ENCODE data around the gene ALDOA. TPM values are rescaled to one million over a fixed set of nuclear protein-coding genes. Genes with fewer than 3 reads are reported as not detected.

Gene ALDOA
- polyA plus RNA-seq, 3 donors: 1,202 to 1,628 (median 1,429) TPM

- Histone ChIP-seq H2AFZ (ENCODE audit: insufficient read depth, low read depth, low read length, poor library complexity, severe bottlenecking) (no peak overlapping the region), H3K27me3 (ENCODE audit: control insufficient read depth in 2 of 2, insufficient read depth in 2 of 2, low read length in 2 of 2) (peaks cover 0 to 3% of the 10 kb centered on the region in 2 donors), H3K4me2 (replicated peaks; ENCODE audit: extremely low read depth, low read length, poor library complexity, severe bottlenecking) (no peak overlapping the region), H3K4me3 (replicated peaks in 1 of 3; ENCODE audit: low read depth in 2 of 3, low read length in 3 of 3) (no peak overlapping the region), H4K20me1 (ENCODE audit: insufficient read depth, low read length) (no peaks in the 10 kb centered on the region), H3K9ac (ENCODE audit: insufficient read depth, low read length, poor library complexity, severe bottlenecking) (no peak overlapping the region), H3K4me1 (ENCODE audit: control insufficient read depth in 1 of 2, insufficient read depth in 2 of 2, low read length in 2 of 2) (peaks cover 11 to 15% of the 10 kb centered on the region in 2 donors), H3K36me3 (replicated peaks in 1 of 2; ENCODE audit: control insufficient read depth in 1 of 2, insufficient read depth in 2 of 2, low read length in 2 of 2) (no peaks in the 10 kb centered on the region), H3K9me3 (replicated peaks in 1 of 2; ENCODE audit: control insufficient read depth in 1 of 2, insufficient read depth in 1 of 2, low read length in 2 of 2) (no peaks in the 10 kb centered on the region), H3K27ac (ENCODE audit: low read depth in 1 of 2, low read length in 2 of 2) (no peak overlapping the region), H3K79me2 (ENCODE audit: insufficient read depth, low read length) (no peaks in the 10 kb centered on the region)
- no peak overlapping the region for H3K27ac Mint-ChIP-seq
- no peak overlapping the region for H3K4me3 Mint-ChIP-seq
- peaks cover 0 to 3% (median 2%) of the 10 kb centered on the region in 7 donors for H3K9me3 Mint-ChIP-seq
- 62% methylated on average over 1 of the region's 4 CpGs for WGBS (ENCODE audit: insufficient coverage)
- peaks cover 9 to 20% (median 17%) of the 10 kb centered on the region in 3 donors for H3K27me3 Mint-ChIP-seq (ENCODE audit: low read depth in 3 of 3)
- H3K4me1 Mint-ChIP-seq: peaks cover 14% of the 10 kb centered on the region
- intact Hi-C loops (cut with micrococcal nuclease): no loop called here
- no peak for DNase-seq
- H3K36me3 Mint-ChIP-seq: no peaks in the 10 kb centered on the region
- no peak for TF ChIP-seq CTCF (IDR thresholded peaks at IDR 0.05)
Measured at GRCh38 chr16:30018731-30019158, 46.8 kb upstream of the ALDOA start.

- H3K36me3 ChIP-seq (replicated peaks in 1 of 2; ENCODE audit: control insufficient read depth in 1 of 2, insufficient read depth in 2 of 2, low read length in 2 of 2): no peaks in the 10 kb centered on the region
- WGBS (ENCODE audit: insufficient coverage): 90% methylated on average over 2 of the region's 6 CpGs
- H2AFZ ChIP-seq (ENCODE audit: insufficient read depth, low read depth, low read length, poor library complexity, severe bottlenecking): no peak within 1 kb of the TSS
- intact Hi-C loops (cut with micrococcal nuclease): loop anchor here in 1 of 2 donors (10.0 kb wide), 2 partner anchors 78 to 328 kb away; no protein-coding TSS in a partner anchor
- no peaks in the 10 kb centered on the region for H4K20me1 ChIP-seq (ENCODE audit: insufficient read depth, low read length)
- H3K9me3 Mint-ChIP-seq: peaks cover 0 to 5% (median 1%) of the 10 kb centered on the region in 7 donors
- no peak within 1 kb of the TSS for H3K4me2 ChIP-seq (replicated peaks; ENCODE audit: extremely low read depth, low read length, poor library complexity, severe bottlenecking)
- H3K27ac ChIP-seq (ENCODE audit: low read depth in 1 of 2, low read length in 2 of 2): no peak within 1 kb of the TSS
- H3K4me1 Mint-ChIP-seq: peaks cover 14% of the 10 kb centered on the region
- H3K27me3 ChIP-seq (ENCODE audit: control insufficient read depth in 2 of 2, insufficient read depth in 2 of 2, low read length in 2 of 2): peaks cover 0 to 11% of the 10 kb centered on the region in 2 donors
- no peak for DNase-seq
- no peaks in the 10 kb centered on the region for H3K79me2 ChIP-seq (ENCODE audit: insufficient read depth, low read length)
- no peak within 1 kb of the TSS for H3K4me3 Mint-ChIP-seq
- H3K4me3 ChIP-seq (replicated peaks in 1 of 3; ENCODE audit: low read depth in 2 of 3, low read length in 3 of 3): no peak within 1 kb of the TSS
- H3K4me1 ChIP-seq (ENCODE audit: control insufficient read depth in 1 of 2, insufficient read depth in 2 of 2, low read length in 2 of 2): peaks cover 11 to 15% of the 10 kb centered on the region in 2 donors
- no peaks in the 10 kb centered on the region for H3K36me3 Mint-ChIP-seq
- no peaks in the 10 kb centered on the region for H3K9me3 ChIP-seq (replicated peaks in 1 of 2; ENCODE audit: control insufficient read depth in 1 of 2, insufficient read depth in 1 of 2, low read length in 2 of 2)
- no peak within 1 kb of the TSS for H3K27ac Mint-ChIP-seq
- no peak for TF ChIP-seq CTCF (IDR thresholded peaks at IDR 0.05)
- H3K9ac ChIP-seq (ENCODE audit: insufficient read depth, low read length, poor library complexity, severe bottlenecking): no peak within 1 kb of the TSS
- peaks cover 15 to 25% (median 20%) of the 10 kb centered on the region in 3 donors for H3K27me3 Mint-ChIP-seq (ENCODE audit: low read depth in 3 of 3)
Measured at GRCh38 chr16:30022887-30023286, 42.7 kb upstream of the ALDOA start, which contains the start of gene C16orf92. TSS of gene C16orf92 (plus strand) at chr16:30023198. CDS start at chr16:30023341, 143 bp downstream.

Data from CD14-positive monocyte (primary cell).